Measurements from ENCODE around the gene PKDCC.
"Not testable (repeated sequence)": the region's sequence is repeated elsewhere in the genome, so short reads cannot be mapped to it uniquely, and the experiment has no call there.

Gene PKDCC

GRCh38 chr2:42063431-42064171 is 15.8 kb downstream of the PKDCC start:
- DNase-seq (ENCODE audit: low spot score) (no peak), FAIRE-seq (no peak)

DNA sequence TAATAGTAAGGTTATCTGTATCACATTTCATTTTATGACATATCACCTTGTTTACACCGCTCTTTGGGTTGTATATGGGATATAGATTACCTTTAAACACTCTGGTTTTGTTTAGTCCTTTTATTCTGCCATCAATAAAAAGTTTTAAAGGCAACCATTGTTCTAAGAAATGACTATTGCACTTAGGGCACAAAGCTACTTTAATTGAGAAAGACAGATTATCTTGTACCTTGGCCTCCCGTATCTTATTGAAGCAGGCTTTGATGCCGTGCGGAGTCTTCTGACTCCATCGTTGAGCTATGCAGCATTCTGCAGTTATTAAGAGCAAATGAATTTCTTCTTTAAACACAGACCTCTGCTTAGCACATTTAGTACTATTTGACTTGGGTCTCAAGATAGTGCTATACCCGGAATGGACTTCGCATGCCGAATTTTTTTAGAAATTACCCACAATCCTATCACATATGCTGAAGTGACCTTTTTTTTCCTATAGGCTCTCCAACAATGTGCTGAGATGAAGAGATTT is 16.7 kb downstream of the PKDCC start:
- DNase-seq (ENCODE audit: low spot score): no peak
- no peak for FAIRE-seq

GRCh38 chr2:42065753-42066152 is 17.9 kb downstream of the PKDCC start:
- FAIRE-seq; DNase-seq (ENCODE audit: low spot score): not testable (repeated sequence)

DNA sequence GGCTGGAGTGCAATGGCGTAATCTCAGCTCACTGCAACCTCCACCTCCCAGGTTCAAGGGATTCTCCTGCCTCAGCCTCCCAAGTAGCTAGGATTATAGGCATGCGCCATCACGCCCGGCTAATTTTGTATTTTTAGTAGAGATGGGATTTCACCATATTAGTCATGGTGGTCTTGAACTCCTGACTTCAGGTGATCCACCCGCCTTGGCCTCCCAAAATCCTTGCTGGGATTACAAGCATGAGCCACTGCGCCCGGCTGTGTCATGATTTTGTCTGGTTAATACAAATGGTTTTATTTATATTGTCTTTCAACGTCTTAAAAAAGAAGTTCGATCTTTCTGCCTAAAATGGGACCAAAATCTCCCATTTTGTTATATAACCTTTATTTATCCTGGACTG is 19.2 kb downstream of the PKDCC start:
- not testable (repeated sequence) for FAIRE-seq; DNase-seq (ENCODE audit: low spot score)

DNA sequence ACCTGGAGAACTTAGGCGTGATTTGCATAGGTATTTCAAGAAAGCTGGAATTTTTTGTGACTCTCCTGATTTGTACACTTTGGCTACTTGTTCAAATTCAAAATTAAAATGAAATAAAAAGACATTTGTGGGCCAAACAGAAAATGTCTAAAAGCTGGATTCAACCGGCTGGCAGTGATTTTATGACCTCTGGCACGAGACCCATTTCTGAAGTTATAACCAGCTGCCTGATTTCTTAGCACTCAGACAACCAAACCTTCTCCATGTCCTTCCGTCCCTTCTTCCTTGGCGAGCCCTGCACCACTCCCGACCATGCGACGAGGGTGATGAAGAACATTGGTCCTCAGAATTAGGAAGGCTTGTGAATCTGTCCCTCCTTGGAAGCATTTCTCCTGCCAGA is 19.7 kb downstream of the PKDCC start:
- DNase-seq (ENCODE audit: low spot score) (no peak), FAIRE-seq (no peak)

DNA sequence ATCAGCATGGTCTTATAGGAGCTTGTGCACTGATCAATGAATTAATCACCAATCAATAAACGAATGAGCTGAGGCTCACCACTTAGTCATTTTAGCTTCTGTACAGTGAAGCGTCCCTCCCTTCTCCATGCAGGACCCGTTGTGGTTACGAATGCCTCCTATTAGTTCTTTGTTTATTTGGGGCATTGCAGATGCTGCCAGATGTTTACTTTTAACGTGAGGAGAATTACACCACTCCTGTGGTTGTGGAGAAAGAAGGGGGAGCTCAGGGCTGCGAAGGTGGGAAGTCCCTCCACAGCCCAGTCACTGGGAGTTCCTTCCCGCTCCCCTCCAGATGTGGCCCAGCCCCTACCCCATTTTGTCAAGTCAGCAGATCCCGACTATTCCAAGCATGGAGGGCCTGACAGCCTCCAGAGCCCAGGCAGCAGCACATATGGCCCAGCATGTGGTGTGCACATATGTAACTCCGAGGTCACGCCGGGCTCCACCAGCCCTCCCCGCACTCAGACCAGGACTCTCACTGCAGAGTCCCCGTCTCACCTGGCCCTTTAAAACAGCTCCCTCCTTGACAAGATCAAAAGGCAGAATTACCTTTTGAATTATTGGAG is 20.9 kb downstream of the PKDCC start:
- FAIRE-seq (no peak), DNase-seq (ENCODE audit: low spot score) (no peak)

DNA sequence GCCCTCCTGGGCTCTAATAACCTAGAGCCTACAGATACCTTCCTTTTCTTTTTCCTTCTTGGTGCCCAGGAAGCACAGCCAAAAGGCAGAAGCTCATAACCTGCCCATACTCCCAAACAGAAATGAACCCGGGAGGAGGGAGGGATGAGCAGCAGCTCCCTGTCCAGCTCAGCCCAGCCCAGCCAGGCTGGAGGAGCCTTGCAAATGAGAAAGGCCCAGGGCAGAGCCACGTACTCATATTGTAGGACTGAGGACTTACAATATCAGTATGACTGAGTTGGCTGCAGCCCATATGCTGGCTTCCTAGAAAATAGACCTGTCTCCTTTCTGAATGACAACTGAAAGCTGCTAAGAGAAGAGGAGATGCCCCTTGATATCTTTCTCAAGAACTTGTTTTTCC is 21.7 kb downstream of the PKDCC start:
- DNase-seq (ENCODE audit: low spot score) (no peak), FAIRE-seq (no peak)

DNA sequence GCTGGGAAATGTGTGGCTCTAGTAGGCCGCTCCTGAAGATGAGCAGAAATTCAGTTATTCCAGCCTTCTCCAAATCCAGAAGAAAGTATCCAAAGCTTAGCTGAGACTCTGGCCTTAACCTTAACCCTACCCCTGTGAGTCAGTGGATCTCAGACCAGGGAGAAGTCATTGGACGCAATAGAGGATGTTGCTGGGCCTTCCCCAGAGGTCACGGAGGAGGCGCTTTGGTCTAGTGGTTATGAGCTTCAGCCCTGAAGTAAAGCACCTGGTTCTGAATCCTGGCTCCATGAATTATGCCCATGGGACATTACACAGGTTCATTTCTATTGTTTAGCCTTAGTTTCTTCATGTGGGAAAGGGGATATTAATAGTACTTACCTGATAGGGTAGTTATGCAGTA is 24.0 kb downstream of the PKDCC start:
- FAIRE-seq: no peak
- DNase-seq (ENCODE audit: low spot score): no peak

GRCh38 chr2:42072349-42073118 is 24.7 kb downstream of the PKDCC start:
- FAIRE-seq: no peak
- DNase-seq (ENCODE audit: low spot score): no peak

GRCh38 chr2:42073739-42074503 is 26.1 kb downstream of the PKDCC start:
- no peak for FAIRE-seq
- no peak for DNase-seq (ENCODE audit: low spot score)

DNA sequence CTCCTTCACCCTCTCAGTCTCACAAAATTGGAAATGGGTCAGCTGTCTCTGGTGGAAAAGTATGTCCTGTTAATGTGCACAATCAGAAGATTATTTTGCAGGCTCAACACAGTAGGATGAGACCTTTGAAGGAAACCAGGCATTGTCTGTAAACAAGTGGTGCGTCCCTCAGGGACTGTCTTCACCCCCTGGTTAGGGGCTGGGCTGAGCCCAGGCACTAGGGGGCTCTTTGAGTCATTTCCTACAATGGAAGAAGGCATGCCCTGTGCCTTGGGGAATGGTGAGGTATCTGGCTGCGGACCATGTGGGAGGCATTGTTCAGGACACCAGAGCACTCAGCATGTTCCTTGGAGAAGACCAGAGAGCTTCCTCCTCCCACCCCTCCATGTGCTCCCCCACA is 26.8 kb downstream of the PKDCC start:
- no peak for FAIRE-seq

GRCh38 chr2:42076357-42077225 is 28.8 kb downstream of the PKDCC start:
- FAIRE-seq (no peak), DNase-seq (ENCODE audit: low spot score) (no peak)

More for the DNA sequence above, 26.8 kb downstream of the PKDCC start:
- no peak for DNase-seq (ENCODE audit: low spot score)

GRCh38 chr2:42077343-42077742 is 29.5 kb downstream of the PKDCC start:
- DNase-seq (ENCODE audit: low spot score) (no peak), FAIRE-seq (no peak)

GRCh38 chr2:42079737-42080287 is 32.0 kb downstream of the PKDCC start:
- no peak for DNase-seq (ENCODE audit: low spot score)
- FAIRE-seq: no peak

GRCh38 chr2:42081151-42081550 is 33.3 kb downstream of the PKDCC start:
- FAIRE-seq; DNase-seq (ENCODE audit: low spot score): not testable (repeated sequence)

DNA sequence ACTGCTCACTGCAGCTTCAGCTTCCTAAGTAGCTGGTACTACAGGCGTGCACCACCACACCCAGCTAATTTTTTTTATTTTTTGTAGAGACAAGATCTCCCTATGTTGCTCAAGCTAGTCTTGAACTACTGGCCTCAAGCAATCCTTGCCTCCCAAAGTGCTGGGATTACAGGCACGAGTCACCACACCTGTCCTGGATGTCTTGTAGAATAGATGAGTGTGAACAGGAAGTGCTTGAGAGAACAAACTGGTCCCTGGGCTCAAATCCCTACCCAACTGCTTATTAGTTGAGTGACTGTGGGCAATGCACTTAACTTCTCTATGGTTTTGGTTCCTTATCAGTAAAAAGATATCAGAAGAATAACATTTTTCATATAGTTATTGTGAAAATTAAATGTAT is 34.2 kb downstream of the PKDCC start:
- DNase-seq (ENCODE audit: low spot score) (no peak), FAIRE-seq (no peak)

DNA sequence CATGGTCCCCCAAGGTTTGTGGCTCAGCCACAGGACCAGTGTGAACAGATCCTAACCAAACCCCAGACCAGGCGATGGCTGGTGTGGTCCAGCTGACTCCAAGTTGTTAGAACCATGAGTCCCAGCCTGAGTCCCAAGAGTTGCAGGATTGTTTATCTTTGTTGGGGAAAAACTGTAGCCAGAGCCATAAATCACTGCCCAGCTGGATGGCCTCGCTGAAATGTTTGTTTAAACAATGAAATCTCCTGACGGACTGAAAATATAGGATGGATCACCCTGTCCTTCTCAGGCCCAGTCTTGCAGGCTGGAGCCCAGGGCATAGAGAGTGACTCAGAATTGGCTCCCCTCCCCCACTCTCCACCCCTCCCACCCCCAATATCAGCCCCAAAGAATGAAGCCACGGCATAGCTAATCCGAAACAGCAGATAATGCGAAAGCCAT is 36.4 kb downstream of the PKDCC start:
- FAIRE-seq: peak; percentile 9
- no peak for DNase-seq (ENCODE audit: low spot score)

- DNase-seq (ENCODE audit: low spot score); FAIRE-seq: not testable (repeated sequence)
Measured at GRCh38 chr2:42085070-42085469, 37.2 kb downstream of the PKDCC start.

DNA sequence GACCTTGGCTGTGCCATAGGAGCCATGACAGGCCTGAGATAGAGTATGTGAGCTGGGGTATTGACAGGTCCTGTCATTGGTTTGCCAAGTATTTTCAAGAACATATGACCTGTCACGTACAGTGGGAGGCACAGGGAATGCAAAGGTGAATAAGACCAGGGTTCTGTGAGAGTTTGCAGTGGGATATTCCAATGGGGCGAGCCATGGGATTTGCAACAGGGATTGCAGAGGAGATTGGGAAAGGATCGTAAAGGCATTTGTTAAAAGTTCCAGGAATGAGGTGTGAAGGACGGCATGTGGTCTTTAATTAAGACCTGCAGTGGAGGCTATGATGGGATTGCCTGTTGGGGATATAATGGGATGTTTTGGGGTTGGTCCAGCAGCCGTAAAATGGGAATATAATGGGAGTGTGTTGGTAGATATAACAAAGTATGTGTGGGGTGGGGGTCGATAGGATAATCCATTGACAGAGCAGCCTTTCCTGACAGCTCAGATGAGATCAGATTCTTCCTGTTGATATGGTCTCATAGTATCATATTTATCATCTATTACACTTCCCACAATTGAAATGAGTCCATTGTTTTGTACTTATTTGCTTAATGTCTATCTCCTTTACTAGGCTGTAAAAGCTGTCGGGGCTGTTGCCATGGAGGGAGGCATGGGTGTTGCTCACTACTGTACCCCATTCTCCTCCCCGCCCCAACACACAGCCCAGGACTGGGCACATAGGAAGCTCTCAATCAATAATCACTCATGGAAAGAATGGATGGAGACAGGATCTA is 38.1 kb downstream of the PKDCC start:
- no peak for FAIRE-seq
- no peak for DNase-seq (ENCODE audit: low spot score)

All from urothelium cell line (cell line).